MM.1S (cell line): ENCODE results near the gene LARGE1.

ENCODE experiments used
- EZH2phosphoT487 ChIP-seq: fragments of 300-600 bp; sonication (generic); IDR thresholded peaks from 2 replicates; pipeline ENCODE4 v1.6.1; 2018; ENCODE audit warnings: antibody characterized with exemption, low read length
- TF ChIP-seq, protein P1 (sequence below): fragments of 300-600 bp; sonication (generic); IDR thresholded peaks from 2 replicates; pipeline ENCODE4 v1.5.1; 2016; ENCODE audit warnings: antibody characterized with exemption, low read length, mixed read lengths

DNA sequence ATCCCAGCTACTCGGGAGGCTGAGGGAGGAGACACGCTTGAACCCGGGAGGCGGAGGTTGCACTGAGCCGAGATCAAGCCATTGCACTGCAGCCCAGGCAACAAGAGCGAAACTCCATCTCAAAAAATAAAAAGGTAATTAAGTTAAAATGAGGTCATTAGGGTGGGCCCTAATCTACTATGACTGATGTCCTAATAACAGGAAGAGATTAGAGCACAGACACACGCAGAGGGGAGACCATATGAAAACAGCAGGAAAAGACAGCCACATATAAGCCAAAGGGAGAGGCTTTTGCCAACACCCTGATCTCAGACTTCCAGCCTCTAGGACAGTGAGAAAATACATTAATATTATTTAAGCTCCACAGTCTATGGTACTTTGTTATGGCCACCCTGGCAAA, 17.3 kb downstream of the LARGE1 start:
- TF ChIP-seq, protein P1, sequence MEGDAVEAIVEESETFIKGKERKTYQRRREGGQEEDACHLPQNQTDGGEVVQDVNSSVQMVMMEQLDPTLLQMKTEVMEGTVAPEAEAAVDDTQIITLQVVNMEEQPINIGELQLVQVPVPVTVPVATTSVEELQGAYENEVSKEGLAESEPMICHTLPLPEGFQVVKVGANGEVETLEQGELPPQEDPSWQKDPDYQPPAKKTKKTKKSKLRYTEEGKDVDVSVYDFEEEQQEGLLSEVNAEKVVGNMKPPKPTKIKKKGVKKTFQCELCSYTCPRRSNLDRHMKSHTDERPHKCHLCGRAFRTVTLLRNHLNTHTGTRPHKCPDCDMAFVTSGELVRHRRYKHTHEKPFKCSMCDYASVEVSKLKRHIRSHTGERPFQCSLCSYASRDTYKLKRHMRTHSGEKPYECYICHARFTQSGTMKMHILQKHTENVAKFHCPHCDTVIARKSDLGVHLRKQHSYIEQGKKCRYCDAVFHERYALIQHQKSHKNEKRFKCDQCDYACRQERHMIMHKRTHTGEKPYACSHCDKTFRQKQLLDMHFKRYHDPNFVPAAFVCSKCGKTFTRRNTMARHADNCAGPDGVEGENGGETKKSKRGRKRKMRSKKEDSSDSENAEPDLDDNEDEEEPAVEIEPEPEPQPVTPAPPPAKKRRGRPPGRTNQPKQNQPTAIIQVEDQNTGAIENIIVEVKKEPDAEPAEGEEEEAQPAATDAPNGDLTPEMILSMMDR: no peak
- TF ChIP-seq EZH2phosphoT487: no peak
